ENCODE data around the gene SLC36A4.
A peak's percentile ranks its signal among the peaks of the same experiment; 100 is the strongest.

Gene SLC36A4

GRCh38 chr11:93169950-93170561, 27.7 kb downstream of the SLC36A4 start:
- Histone ChIP-seq H3K9ac (ENCODE audit: low read length) (no peak overlapping the region), H2BK120ac (ENCODE audit: low read depth, low read length) (no peak overlapping the region), H3K79me1 (ENCODE audit: low read length) (no peaks in the 10 kb centered on the region), H3K4me2 (ENCODE audit: low read length) (no peak overlapping the region), H3K23ac (ENCODE audit: low read length) (no peak overlapping the region), H3K27me3 (ENCODE audit: insufficient read depth, low read length, poor library complexity) (no peaks in the 10 kb centered on the region), H3K36me3 (ENCODE audit: control insufficient read depth, insufficient read depth, low read length) (no peaks in the 10 kb centered on the region), H3K4ac (ENCODE audit: low read depth, low read length) (no peak overlapping the region), H2BK15ac (replicated peaks; ENCODE audit: low read depth) (no peak overlapping the region), H2AK5ac (ENCODE audit: low read length) (no peak overlapping the region), H2BK5ac (ENCODE audit: low read length) (no peak overlapping the region), H3K27ac (ENCODE audit: low read depth, low read length) (no peak overlapping the region), H3K4me1 (ENCODE audit: control insufficient read depth, low read depth, low read length) (no peaks in the 10 kb centered on the region), H3K56ac (ENCODE audit: low read length) (no peak overlapping the region), H3K79me2 (ENCODE audit: control insufficient read depth, insufficient read depth, low read length) (no peaks in the 10 kb centered on the region), H3K4me3 (ENCODE audit: low read length) (no peak overlapping the region), H4K8ac (ENCODE audit: low read depth, low read length) (no peak overlapping the region), H4K5ac (ENCODE audit: low read length) (no peak overlapping the region), H3K18ac (ENCODE audit: low read length) (no peak overlapping the region)
- peak; percentile 55 for DNase-seq
- 100% methylated on average over 1 of the region's 2 CpGs for WGBS (ENCODE audit: extremely low coverage, insufficient coverage, low lambda C conversion rate)

GRCh38 chr11:93169143-93169542, 28.6 kb downstream of the SLC36A4 start:
- no peak overlapping the region for H3K9ac ChIP-seq (ENCODE audit: low read length)
- no peaks in the 10 kb centered on the region for H3K36me3 ChIP-seq (ENCODE audit: control insufficient read depth, insufficient read depth, low read length)
- H3K79me1 ChIP-seq (ENCODE audit: low read length) = no peaks in the 10 kb centered on the region
- no peak overlapping the region for H3K23ac ChIP-seq (ENCODE audit: low read length)
- H3K4me2 ChIP-seq (ENCODE audit: low read length) = no peak overlapping the region
- no peaks in the 10 kb centered on the region for H3K79me2 ChIP-seq (ENCODE audit: control insufficient read depth, insufficient read depth, low read length)
- no peak overlapping the region for H2BK15ac ChIP-seq (replicated peaks; ENCODE audit: low read depth)
- DNase-seq = no peak
- no peaks in the 10 kb centered on the region for H3K4me1 ChIP-seq (ENCODE audit: control insufficient read depth, low read depth, low read length)
- no peak overlapping the region for H3K56ac ChIP-seq (ENCODE audit: low read length)
- no peaks in the 10 kb centered on the region for H3K27me3 ChIP-seq (ENCODE audit: insufficient read depth, low read length, poor library complexity)
- no peak overlapping the region for H3K4ac ChIP-seq (ENCODE audit: low read depth, low read length)
- H3K27ac ChIP-seq (ENCODE audit: low read depth, low read length) = no peak overlapping the region
- no peak overlapping the region for H3K18ac ChIP-seq (ENCODE audit: low read length)
- no CpG with 5 or more reads among the region's 2 CpGs for WGBS (ENCODE audit: extremely low coverage, insufficient coverage, low lambda C conversion rate)
- no peak overlapping the region for H3K4me3 ChIP-seq (ENCODE audit: low read length)
- no peak overlapping the region for H2AK5ac ChIP-seq (ENCODE audit: low read length)
- H2BK120ac ChIP-seq (ENCODE audit: low read depth, low read length) = no peak overlapping the region
- H4K8ac ChIP-seq (ENCODE audit: low read depth, low read length) = no peak overlapping the region
- H2BK5ac ChIP-seq (ENCODE audit: low read length) = no peak overlapping the region
- no peak overlapping the region for H4K5ac ChIP-seq (ENCODE audit: low read length)

GRCh38 chr11:93166862-93167261, 30.9 kb downstream of the SLC36A4 start:
- H3K56ac ChIP-seq (ENCODE audit: low read length) = no peak overlapping the region
- no CpG with 5 or more reads among the region's 2 CpGs for WGBS (ENCODE audit: extremely low coverage, insufficient coverage, low lambda C conversion rate)

GRCh38 chr11:93166194-93166593, 31.6 kb downstream of the SLC36A4 start:
- Histone ChIP-seq H3K4me1 (ENCODE audit: control insufficient read depth, low read depth, low read length) (no peaks in the 10 kb centered on the region), H2BK15ac (replicated peaks; ENCODE audit: low read depth) (no peak overlapping the region), H4K5ac (ENCODE audit: low read length) (no peak overlapping the region), H3K4me2 (ENCODE audit: low read length) (no peak overlapping the region), H3K18ac (ENCODE audit: low read length) (no peak overlapping the region), H4K8ac (ENCODE audit: low read depth, low read length) (no peak overlapping the region), H3K4me3 (ENCODE audit: low read length) (no peak overlapping the region), H3K36me3 (ENCODE audit: control insufficient read depth, insufficient read depth, low read length) (no peaks in the 10 kb centered on the region), H3K23ac (ENCODE audit: low read length) (no peak overlapping the region), H2BK5ac (ENCODE audit: low read length) (no peak overlapping the region), H3K79me2 (ENCODE audit: control insufficient read depth, insufficient read depth, low read length) (no peaks in the 10 kb centered on the region), H3K27ac (ENCODE audit: low read depth, low read length) (no peak overlapping the region), H3K9ac (ENCODE audit: low read length) (no peak overlapping the region), H2AK5ac (ENCODE audit: low read length) (no peak overlapping the region), H2BK120ac (ENCODE audit: low read depth, low read length) (no peak overlapping the region), H3K27me3 (ENCODE audit: insufficient read depth, low read length, poor library complexity) (no peaks in the 10 kb centered on the region), H3K56ac (ENCODE audit: low read length) (no peak overlapping the region), H3K4ac (ENCODE audit: low read depth, low read length) (no peak overlapping the region), H3K79me1 (ENCODE audit: low read length) (no peaks in the 10 kb centered on the region)
- no peak for DNase-seq

More at GRCh38 chr11:93166862-93167261, 30.9 kb downstream of the SLC36A4 start:
- no peak overlapping the region for H3K4me3 ChIP-seq (ENCODE audit: low read length)
- H3K18ac ChIP-seq (ENCODE audit: low read length) = no peak overlapping the region
- no peaks in the 10 kb centered on the region for H3K4me1 ChIP-seq (ENCODE audit: control insufficient read depth, low read depth, low read length)
- no peaks in the 10 kb centered on the region for H3K36me3 ChIP-seq (ENCODE audit: control insufficient read depth, insufficient read depth, low read length)
- no peaks in the 10 kb centered on the region for H3K79me1 ChIP-seq (ENCODE audit: low read length)
- no peak overlapping the region for H3K27ac ChIP-seq (ENCODE audit: low read depth, low read length)
- DNase-seq = no peak
- H3K4ac ChIP-seq (ENCODE audit: low read depth, low read length) = no peak overlapping the region
- H3K23ac ChIP-seq (ENCODE audit: low read length) = no peak overlapping the region
- H3K9ac ChIP-seq (ENCODE audit: low read length) = no peak overlapping the region
- no peak overlapping the region for H3K4me2 ChIP-seq (ENCODE audit: low read length)
- H2BK15ac ChIP-seq (replicated peaks; ENCODE audit: low read depth) = no peak overlapping the region
- H2BK5ac ChIP-seq (ENCODE audit: low read length) = no peak overlapping the region
- H4K8ac ChIP-seq (ENCODE audit: low read depth, low read length) = no peak overlapping the region
- no peaks in the 10 kb centered on the region for H3K79me2 ChIP-seq (ENCODE audit: control insufficient read depth, insufficient read depth, low read length)
- H2BK120ac ChIP-seq (ENCODE audit: low read depth, low read length) = no peak overlapping the region
- H2AK5ac ChIP-seq (ENCODE audit: low read length) = no peak overlapping the region
- no peak overlapping the region for H4K5ac ChIP-seq (ENCODE audit: low read length)
- no peaks in the 10 kb centered on the region for H3K27me3 ChIP-seq (ENCODE audit: insufficient read depth, low read length, poor library complexity)

- Histone ChIP-seq H3K4me1 (ENCODE audit: control insufficient read depth, low read depth, low read length) (no peaks in the 10 kb centered on the region), H3K36me3 (ENCODE audit: control insufficient read depth, insufficient read depth, low read length) (no peaks in the 10 kb centered on the region), H3K23ac (ENCODE audit: low read length) (no peak overlapping the region), H3K4ac (ENCODE audit: low read depth, low read length) (no peak overlapping the region), H4K8ac (ENCODE audit: low read depth, low read length) (no peak overlapping the region), H3K56ac (ENCODE audit: low read length) (no peak overlapping the region), H3K4me2 (ENCODE audit: low read length) (no peak overlapping the region), H3K27me3 (ENCODE audit: insufficient read depth, low read length, poor library complexity) (no peaks in the 10 kb centered on the region), H3K9ac (ENCODE audit: low read length) (no peak overlapping the region), H3K4me3 (ENCODE audit: low read length) (no peak overlapping the region), H2BK5ac (ENCODE audit: low read length) (no peak overlapping the region), H3K79me1 (ENCODE audit: low read length) (no peaks in the 10 kb centered on the region), H3K27ac (ENCODE audit: low read depth, low read length) (no peak overlapping the region), H4K5ac (ENCODE audit: low read length) (no peak overlapping the region), H2BK120ac (ENCODE audit: low read depth, low read length) (no peak overlapping the region), H3K18ac (ENCODE audit: low read length) (no peak overlapping the region), H2AK5ac (ENCODE audit: low read length) (no peak overlapping the region), H3K79me2 (ENCODE audit: control insufficient read depth, insufficient read depth, low read length) (no peaks in the 10 kb centered on the region), H2BK15ac (replicated peaks; ENCODE audit: low read depth) (no peak overlapping the region)
- DNase-seq = no peak
- no CpG with 5 or more reads among the region's 1 CpG for WGBS (ENCODE audit: extremely low coverage, insufficient coverage, low lambda C conversion rate)
Observed at GRCh38 chr11:93160808-93161207, 37.0 kb downstream of the SLC36A4 start.

GRCh38 chr11:93160156-93160555, 37.6 kb downstream of the SLC36A4 start:
- Histone ChIP-seq H3K4me2 (ENCODE audit: low read length) (no peak overlapping the region), H3K4me3 (ENCODE audit: low read length) (no peak overlapping the region)
- DNase-seq = no peak

More at GRCh38 chr11:93160156-93160555, 37.6 kb downstream of the SLC36A4 start:
- H3K18ac ChIP-seq (ENCODE audit: low read length) = no peak overlapping the region
- H3K79me1 ChIP-seq (ENCODE audit: low read length) = no peaks in the 10 kb centered on the region
- no peaks in the 10 kb centered on the region for H3K36me3 ChIP-seq (ENCODE audit: control insufficient read depth, insufficient read depth, low read length)
- no peak overlapping the region for H4K5ac ChIP-seq (ENCODE audit: low read length)
- H4K8ac ChIP-seq (ENCODE audit: low read depth, low read length) = no peak overlapping the region
- no peak overlapping the region for H2AK5ac ChIP-seq (ENCODE audit: low read length)
- no peak overlapping the region for H3K56ac ChIP-seq (ENCODE audit: low read length)
- no peak overlapping the region for H3K23ac ChIP-seq (ENCODE audit: low read length)
- no peak overlapping the region for H3K27ac ChIP-seq (ENCODE audit: low read depth, low read length)
- H3K9ac ChIP-seq (ENCODE audit: low read length) = no peak overlapping the region
- no peak overlapping the region for H2BK5ac ChIP-seq (ENCODE audit: low read length)
- no peaks in the 10 kb centered on the region for H3K27me3 ChIP-seq (ENCODE audit: insufficient read depth, low read length, poor library complexity)
- H2BK120ac ChIP-seq (ENCODE audit: low read depth, low read length) = no peak overlapping the region
- no peak overlapping the region for H3K4ac ChIP-seq (ENCODE audit: low read depth, low read length)
- no peaks in the 10 kb centered on the region for H3K4me1 ChIP-seq (ENCODE audit: control insufficient read depth, low read depth, low read length)
- no peaks in the 10 kb centered on the region for H3K79me2 ChIP-seq (ENCODE audit: control insufficient read depth, insufficient read depth, low read length)
- no peak overlapping the region for H2BK15ac ChIP-seq (replicated peaks; ENCODE audit: low read depth)
